DOHH2 (cell line): ENCODE data around the gene LGALS7.
"Not testable (repeated sequence)": the region's sequence is repeated elsewhere in the genome, so short reads cannot be mapped to it uniquely, and the experiment has no call there.

Experiments
- H3F3A ChIP-seq: fragments of 200-600 bp; sonication (generic), shearing (Covaris generic); 2 replicates; pipeline ENCODE4 v1.6.0; 2016; ENCODE audit warnings: antibody characterized with exemption, mild to moderate bottlenecking; ENCODE audit not compliant: control insufficient read depth, insufficient read depth
- H3K27ac ChIP-seq: fragments of 200-600 bp; sonication (generic); 2 replicates; pipeline ENCODE4 v1.5.1; 2014; ENCODE audit warnings: low read depth, mild to moderate bottlenecking, low read length, moderate library complexity
- H3K27me3 ChIP-seq: fragments of 200-600 bp; sonication (generic); 2 replicates; pipeline ENCODE4 v1.6.1; 2014; ENCODE audit warnings: mild to moderate bottlenecking, low read length, mixed read lengths; ENCODE audit not compliant: control insufficient read depth
- H3K36me3 ChIP-seq: fragments of 200-600 bp; sonication (generic); 2 replicates; pipeline ENCODE4 v1.6.1; 2014; ENCODE audit warnings: mild to moderate bottlenecking, low read length, moderate library complexity, mixed read lengths; ENCODE audit not compliant: control insufficient read depth
- H3K4me1 ChIP-seq: fragments of 200-600 bp; sonication (generic); 2 replicates; pipeline ENCODE4 v1.6.1; 2014; ENCODE audit warnings: mild to moderate bottlenecking, low read length, mixed read lengths; ENCODE audit not compliant: control insufficient read depth
- H3K4me2 ChIP-seq: fragments of 200-600 bp; sonication (generic); 2 replicates; pipeline ENCODE4 v1.6.0; 2014; ENCODE audit warnings: mild to moderate bottlenecking, low read length, moderate library complexity
- H3K4me3 ChIP-seq: fragments of 200-600 bp; sonication (generic); 2 replicates; pipeline ENCODE4 v1.5.1; 2014; ENCODE audit warnings: mild to moderate bottlenecking, low read length, mixed read lengths
- H3K79me2 ChIP-seq: fragments of 200-600 bp; sonication (generic); 2 replicates; pipeline ENCODE4 v1.6.1; 2014; ENCODE audit warnings: mild to moderate bottlenecking, low read length, mixed read lengths; ENCODE audit not compliant: control insufficient read depth
- H3K9me2 ChIP-seq: fragments of 200-600 bp; sonication (generic); replicated peaks from 2 replicates; pipeline ENCODE4 v1.6.1; 2014; ENCODE audit warnings: mild to moderate bottlenecking, low read length, mixed read lengths; ENCODE audit not compliant: control insufficient read depth
- H3K9me3 ChIP-seq: fragments of 200-600 bp; sonication (generic); 2 replicates; pipeline ENCODE4 v1.6.1; 2014; ENCODE audit warnings: antibody characterized with exemption, low read length, mixed read lengths; ENCODE audit not compliant: control insufficient read depth, insufficient read depth
- H4K20me1 ChIP-seq: fragments of 200-600 bp; sonication (generic); 2 replicates; pipeline ENCODE4 v1.6.0; 2014; ENCODE audit warnings: low read depth, mild to moderate bottlenecking, antibody characterized with exemption, low read length, moderate library complexity; ENCODE audit not compliant: control insufficient read depth, insufficient read depth
- EZH2phosphoT487 ChIP-seq: fragments of 200-600 bp; sonication (generic); IDR thresholded peaks from 2 replicates; pipeline ENCODE4 v1.6.1; 2017; ENCODE audit warnings: borderline replicate concordance, mild to moderate bottlenecking, antibody characterized with exemption, low read length, moderate library complexity, mixed read lengths
- TF ChIP-seq, protein P1 (sequence below): fragments of 200-600 bp; sonication (generic); IDR thresholded peaks from one replicate; pipeline ENCODE4 v1.5.1; 2014; ENCODE audit warnings: antibody characterized with exemption, mild to moderate bottlenecking, low read depth, low read length; ENCODE audit not compliant: poor library complexity, severe bottlenecking

LGALS7 gene

DNA sequence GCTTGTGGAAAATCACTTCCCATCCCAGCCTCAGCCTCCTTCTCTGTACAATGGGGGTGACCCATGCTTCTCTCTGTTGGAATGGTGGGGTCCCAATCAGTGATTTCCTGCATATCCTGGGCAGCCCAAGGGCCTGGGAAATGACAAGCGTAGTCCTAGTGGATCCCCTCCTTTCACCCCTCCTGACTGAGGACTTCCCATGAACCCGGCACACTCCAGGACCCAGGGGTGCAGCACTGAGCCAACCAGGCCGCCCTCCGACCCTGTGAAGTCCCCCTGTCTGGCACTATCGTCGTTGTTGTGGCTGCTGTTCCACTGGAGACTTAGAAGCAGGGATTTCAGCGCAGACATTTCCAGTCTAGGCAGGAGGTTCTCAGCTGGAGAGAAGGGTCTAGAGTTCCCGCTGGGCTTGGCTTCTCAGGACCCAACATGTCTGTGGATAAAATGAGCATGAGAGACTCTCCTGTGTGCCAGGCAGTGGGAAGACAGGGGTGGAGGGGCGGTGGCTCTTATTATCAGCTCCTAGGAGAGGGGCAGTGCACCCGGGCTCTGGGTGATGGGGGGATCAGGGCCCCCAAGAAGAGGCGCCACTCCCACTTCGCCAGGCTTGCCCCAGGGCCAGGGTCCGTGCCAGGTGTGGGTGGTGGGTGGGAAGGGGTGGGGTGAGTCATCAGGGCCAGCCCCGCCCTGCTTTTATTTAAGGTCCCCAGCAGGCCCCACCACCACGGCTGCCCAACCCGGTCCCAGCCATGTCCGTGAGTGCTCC is 15.3 kb upstream of the LGALS7 start, which contains the start of gene LGALS7B:
LGALS7B (plus strand) TSS at position 723 of the 766 bp plus-strand sequence; CDS start at position 750, 27 bp downstream.
- no peaks in the 10 kb centered on the region for H3F3A ChIP-seq
- no peak within 1 kb of the TSS for H3K27ac ChIP-seq
- peaks cover 4% of the 10 kb centered on the region for H3K27me3 ChIP-seq
- no peaks in the 10 kb centered on the region for H3K9me3 ChIP-seq
- H3K9me2 ChIP-seq, result no peaks in the 10 kb centered on the region
- H3K79me2 ChIP-seq, result no peaks in the 10 kb centered on the region
- no peaks in the 10 kb centered on the region for H3K36me3 ChIP-seq
- H4K20me1 ChIP-seq, result no peaks in the 10 kb centered on the region
- no peak within 1 kb of the TSS for H3K4me3 ChIP-seq
- TF ChIP-seq EZH2phosphoT487, result no peak
- TF ChIP-seq, protein P1, sequence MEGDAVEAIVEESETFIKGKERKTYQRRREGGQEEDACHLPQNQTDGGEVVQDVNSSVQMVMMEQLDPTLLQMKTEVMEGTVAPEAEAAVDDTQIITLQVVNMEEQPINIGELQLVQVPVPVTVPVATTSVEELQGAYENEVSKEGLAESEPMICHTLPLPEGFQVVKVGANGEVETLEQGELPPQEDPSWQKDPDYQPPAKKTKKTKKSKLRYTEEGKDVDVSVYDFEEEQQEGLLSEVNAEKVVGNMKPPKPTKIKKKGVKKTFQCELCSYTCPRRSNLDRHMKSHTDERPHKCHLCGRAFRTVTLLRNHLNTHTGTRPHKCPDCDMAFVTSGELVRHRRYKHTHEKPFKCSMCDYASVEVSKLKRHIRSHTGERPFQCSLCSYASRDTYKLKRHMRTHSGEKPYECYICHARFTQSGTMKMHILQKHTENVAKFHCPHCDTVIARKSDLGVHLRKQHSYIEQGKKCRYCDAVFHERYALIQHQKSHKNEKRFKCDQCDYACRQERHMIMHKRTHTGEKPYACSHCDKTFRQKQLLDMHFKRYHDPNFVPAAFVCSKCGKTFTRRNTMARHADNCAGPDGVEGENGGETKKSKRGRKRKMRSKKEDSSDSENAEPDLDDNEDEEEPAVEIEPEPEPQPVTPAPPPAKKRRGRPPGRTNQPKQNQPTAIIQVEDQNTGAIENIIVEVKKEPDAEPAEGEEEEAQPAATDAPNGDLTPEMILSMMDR, result no peak
- no peak within 1 kb of the TSS for H3K4me2 ChIP-seq
- peaks cover 9% of the 10 kb centered on the region for H3K4me1 ChIP-seq

DNA sequence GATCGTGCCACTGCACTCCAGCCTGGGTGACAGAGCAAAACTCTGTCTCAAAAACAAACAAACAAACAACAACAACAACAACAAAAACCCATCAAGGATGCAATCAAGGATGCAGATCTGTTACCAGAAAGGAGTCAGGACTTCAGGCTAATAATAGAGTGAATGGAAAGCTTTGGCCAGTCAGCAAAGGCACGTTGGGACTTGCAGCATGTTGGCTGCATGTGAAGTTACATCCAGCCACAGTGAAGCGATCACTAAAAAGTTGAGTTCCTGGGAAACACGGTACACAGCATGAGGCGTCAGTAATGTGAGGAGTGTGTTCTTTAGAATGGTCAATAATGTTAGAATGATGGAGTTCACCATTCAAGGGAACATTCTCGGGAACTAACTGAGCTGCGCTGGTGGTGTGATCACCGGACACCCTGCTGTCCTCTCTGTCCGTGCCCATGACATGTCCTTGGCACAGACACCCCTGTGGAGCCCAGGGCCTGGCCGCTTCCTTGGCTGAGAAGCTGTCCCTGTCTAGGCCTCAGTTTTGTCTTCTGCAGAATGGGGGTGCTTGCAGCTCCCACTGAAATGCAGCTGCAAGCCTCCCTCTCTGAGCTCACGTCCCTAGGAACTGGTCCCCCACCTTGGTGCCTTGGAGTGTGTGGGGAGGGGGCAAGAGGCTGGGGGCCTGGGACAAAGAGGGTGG is 13.4 kb upstream of the LGALS7 start:
- H3K4me1 ChIP-seq, result no peaks in the 10 kb centered on the region
- H3K4me2 ChIP-seq, result no peak overlapping the region
- no peaks in the 10 kb centered on the region for H3K36me3 ChIP-seq
- H3K27me3 ChIP-seq, result no peaks in the 10 kb centered on the region
- H3F3A ChIP-seq, result no peaks in the 10 kb centered on the region
- H3K27ac ChIP-seq, result no peak overlapping the region
- H4K20me1 ChIP-seq, result no peaks in the 10 kb centered on the region
- no peaks in the 10 kb centered on the region for H3K9me3 ChIP-seq
- H3K79me2 ChIP-seq, result no peaks in the 10 kb centered on the region
- H3K4me3 ChIP-seq, result no peak overlapping the region
- no peaks in the 10 kb centered on the region for H3K9me2 ChIP-seq
- TF ChIP-seq EZH2phosphoT487, result no peak
- TF ChIP-seq, protein P1, result no peak

DNA sequence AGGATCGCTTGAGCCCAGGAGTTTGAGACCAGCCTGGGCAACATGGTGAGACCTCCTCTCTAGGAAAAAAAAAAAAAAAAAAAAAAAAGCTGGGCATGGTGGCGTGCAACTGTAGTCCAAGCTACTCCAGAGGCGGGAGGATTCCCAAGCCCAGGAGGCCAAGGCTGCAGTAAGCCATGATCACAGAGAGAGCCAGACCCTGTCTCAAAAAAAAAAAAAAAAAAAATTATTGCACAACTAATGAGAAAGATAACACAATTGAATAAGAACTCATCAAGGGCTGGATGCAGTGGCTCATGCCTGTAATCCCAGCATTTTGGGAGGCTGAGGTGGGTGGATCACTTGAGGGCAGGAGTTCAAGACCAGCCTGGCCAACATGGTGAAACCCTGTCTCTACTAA is 12.7 kb upstream of the LGALS7 start:
- H3K36me3 ChIP-seq, H3K4me3 ChIP-seq, H3K27me3 ChIP-seq, H3K9me2 ChIP-seq, H3F3A ChIP-seq, H3K79me2 ChIP-seq, H3K9me3 ChIP-seq, H3K4me2 ChIP-seq, H4K20me1 ChIP-seq, H3K27ac ChIP-seq, H3K4me1 ChIP-seq: not testable (repeated sequence)

DNA sequence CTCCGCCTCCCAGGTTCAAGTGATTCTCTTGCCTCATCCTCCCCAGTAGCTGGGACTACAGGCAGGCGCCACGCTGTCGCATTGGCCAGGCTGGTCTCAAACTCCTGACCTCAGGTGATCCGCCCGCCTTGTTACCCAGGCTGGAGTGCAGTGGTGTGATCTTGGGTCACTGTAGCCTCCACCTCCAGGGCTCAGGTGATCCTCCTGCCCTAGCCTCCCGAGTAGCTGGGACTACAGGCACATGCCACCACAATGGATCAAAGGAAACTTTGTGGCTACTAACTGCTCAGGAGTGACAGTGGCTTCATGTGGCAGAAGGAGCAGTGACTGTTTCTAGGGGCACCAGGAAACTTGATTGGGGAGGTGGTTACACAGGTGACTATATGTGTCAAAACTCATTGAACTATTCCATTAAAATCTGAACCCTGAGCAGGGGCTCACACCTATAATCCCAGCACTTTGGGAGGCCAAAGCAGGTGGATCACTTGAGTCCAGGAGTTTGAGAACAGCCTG is 11.9 kb upstream of the LGALS7 start:
- Histone ChIP-seq H3K27me3 (peaks cover 4% of the 10 kb centered on the region; the same call in 1 of the 2 replicates), H3K4me1 (no peaks in the 10 kb centered on the region), H3K27ac (no peak overlapping the region), H3K4me3 (no peak overlapping the region), H3F3A (no peaks in the 10 kb centered on the region), H3K79me2 (no peaks in the 10 kb centered on the region), H3K9me3 (no peaks in the 10 kb centered on the region), H3K36me3 (no peaks in the 10 kb centered on the region), H3K4me2 (no peak overlapping the region), H3K9me2 (no peaks in the 10 kb centered on the region), H4K20me1 (no peaks in the 10 kb centered on the region)
- TF ChIP-seq, protein P1, result no peak
- no peak for TF ChIP-seq EZH2phosphoT487
